GM18861 (cell line): Measurements from ENCODE around the gene NINJ2.
"Not testable (repeated sequence)": the region's sequence is repeated elsewhere in the genome, so short reads cannot be mapped to it uniquely, and the experiment has no call there.

Experiments
- ATAC-seq: cut with Tn5 transposase; IDR thresholded peaks from one replicate; pipeline ENCODE4 v1.9.1; 2021; ENCODE audit not compliant: unreplicated experiment

Gene NINJ2

DNA sequence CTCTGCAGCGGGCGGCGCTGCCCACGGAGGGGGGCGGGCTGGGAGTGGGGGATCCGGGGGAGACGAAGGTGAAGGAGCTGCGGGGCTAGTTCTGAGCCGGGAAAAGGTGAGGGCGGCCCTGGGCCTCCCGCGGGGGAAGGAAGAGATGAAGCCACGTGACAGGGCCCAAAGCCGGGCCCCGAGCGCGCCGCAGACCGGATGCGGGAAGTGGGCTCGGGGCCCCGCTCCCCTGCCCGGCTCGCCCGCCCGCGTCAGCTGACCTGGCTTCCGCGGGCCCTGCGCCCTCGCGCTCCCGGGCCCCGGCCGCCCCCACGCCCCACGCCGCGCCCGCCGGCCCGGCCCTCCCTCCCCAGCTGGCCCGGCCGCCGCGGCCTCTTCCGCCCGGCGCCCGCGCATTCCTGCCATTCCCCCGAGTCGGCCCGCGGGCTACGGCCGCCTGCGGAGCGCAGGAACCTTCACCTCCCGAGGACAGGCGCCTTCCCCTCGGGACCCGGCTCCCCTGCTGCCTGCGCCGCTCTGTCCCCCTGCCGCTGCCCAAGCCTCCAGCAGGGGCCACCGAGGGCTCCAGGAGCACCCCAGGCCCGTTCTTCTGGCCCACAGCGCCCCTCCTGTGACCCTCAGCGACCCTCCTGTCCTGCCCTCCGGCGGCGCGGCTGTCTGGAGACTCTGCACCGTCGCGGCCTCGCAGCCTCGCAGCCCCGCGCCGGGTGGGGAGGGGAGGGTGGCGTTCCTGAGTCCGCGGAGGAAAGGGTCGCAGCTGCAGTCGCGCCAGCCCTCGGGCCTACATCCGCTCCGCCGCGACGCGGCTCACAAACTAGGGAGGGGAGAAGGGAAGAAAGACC is 20.4 kb downstream of the NINJ2 start:
- ATAC-seq = peak; percentile 55

DNA sequence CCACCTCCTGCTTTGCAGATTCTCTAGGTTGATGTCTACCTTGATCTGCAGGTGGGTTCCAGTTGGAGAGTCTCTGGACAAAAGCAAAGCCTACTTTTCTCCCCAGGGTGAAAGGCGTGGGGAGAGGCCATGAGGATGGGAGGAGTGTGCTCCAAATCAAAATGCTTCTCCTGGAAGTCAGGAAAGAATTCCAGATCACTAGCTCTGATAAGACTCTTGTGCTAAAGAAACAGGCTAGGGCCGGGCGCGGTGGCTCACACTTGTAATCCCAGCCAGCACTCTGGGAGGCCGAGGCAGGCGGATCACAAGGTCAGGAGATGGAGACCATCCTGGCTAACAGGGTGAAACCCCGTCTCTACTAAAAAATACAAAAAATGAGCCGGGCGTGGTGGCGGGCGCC is 21.9 kb downstream of the NINJ2 start:
- ATAC-seq = not testable (repeated sequence)

DNA sequence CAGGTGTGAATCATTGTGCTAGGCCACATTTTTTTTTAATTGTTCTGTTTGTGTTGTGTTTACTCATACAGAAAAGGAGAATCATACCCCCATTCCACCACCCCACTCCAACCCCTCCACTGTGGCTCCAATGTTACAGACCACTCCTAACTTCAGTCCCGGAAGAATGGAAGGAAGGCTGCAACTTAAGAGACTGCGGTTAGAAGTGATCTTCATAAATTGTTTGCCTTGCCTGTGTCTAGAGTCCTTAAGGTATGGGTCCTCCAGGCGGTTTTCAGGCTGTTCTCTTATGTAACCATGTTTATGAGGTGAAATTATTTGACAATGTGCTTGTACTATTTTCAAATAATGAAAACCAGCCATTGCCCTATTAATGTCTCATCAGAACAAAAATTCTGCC is 22.5 kb downstream of the NINJ2 start:
- ATAC-seq = no peak

DNA sequence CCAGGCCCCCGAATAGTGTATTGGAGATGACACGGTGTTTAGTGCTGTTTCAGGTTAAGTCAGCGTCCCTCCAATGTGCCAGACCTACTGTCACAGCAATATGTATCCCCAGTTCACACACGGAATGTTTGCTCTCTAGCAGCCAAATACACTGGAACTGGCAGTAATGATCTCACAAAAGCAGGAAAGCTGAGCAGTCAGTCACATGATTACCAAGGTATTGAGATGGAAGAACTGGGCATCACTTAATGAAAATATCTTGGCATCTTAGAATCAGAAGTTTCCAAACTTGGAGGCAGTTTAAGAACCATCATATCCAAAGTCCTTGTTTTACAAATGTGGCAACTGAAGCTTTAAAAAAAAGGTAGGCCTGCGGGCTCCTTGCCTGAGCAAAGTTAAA is 23.3 kb downstream of the NINJ2 start:
- ATAC-seq = no peak

DNA sequence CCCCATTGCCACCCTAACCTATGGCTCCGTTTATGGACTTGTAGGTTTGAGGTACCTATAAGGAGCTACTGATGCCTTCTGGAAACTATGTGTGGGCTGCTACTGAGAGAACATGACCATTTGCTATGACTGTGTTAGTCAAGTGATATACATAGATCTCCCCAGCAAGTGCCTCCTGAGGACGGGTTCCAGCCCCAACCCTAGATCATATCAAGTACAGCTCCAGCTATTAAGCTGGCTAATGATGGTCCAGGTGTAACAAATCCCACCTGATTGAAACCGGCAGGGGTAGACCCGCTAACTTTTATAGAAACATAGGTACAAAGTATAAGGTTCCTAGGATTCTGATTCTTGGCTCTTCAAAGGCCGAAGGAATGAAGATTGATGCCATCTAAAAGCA is 23.7 kb downstream of the NINJ2 start:
- ATAC-seq = no peak

DNA sequence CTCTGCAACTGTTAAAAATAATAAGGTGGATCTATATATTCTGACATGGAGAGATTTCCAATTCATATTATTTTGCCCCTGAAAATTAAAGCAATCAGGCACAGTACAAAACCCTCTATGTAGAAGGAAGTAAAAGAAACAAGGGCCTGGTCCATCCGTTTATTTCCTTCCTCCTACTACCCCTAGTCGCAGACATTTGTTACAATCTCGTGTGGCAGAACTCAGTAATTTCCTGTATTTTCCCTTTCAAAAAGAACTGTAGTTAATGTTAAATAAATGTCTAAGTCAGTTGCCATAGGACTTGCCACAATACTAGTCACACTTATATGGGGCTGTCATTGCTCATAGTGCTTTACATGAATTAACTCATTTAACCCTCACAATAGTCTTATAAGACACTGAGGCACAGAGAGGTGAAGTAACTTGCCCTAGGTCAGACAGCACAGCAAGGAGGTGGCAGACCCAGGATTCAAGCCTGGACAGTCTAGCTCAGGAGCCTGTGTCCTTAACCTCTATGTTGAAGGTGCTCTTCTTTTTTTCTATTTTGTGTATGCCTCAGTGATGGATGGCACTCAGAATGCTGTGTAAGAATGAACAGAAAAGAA is 24.2 kb downstream of the NINJ2 start:
- ATAC-seq = no peak

DNA sequence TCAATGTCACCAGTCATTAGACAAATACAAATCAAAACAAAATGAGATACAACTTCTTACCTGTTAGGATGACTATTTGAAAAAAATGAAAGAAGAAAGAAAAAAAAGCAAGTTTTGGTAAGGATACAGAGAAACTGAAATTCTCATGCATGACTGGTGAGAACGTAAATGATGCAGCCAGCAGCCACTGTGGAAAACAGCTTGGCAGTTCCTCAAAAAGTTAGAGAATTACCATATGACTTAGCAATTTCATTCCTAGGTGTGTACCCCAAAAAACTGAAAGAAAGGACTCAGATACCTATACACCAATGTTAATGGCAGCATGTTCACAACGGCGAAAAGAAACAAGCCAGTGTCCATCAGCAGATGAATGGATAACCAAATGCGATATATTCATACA is 26.6 kb downstream of the NINJ2 start:
- no peak for ATAC-seq

DNA sequence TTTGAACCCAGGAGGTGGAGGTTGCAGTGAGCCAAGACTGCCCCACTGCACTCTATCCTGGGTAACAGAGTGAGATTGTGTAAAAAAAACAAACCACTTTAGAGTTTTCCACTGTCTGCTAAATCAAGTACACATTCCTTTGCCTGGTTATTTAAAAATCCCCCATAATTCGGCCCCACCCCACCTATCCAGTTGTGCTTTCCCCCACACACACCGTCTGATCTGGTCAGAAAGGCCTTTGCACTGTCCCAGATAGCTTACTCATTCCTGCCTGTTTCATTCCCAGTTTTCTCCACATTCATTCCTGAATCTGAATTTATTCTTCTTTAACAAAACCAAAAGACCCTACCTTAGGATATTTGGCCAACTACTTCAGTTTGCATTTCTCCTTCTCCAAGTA is 29.5 kb downstream of the NINJ2 start:
- no peak for ATAC-seq

DNA sequence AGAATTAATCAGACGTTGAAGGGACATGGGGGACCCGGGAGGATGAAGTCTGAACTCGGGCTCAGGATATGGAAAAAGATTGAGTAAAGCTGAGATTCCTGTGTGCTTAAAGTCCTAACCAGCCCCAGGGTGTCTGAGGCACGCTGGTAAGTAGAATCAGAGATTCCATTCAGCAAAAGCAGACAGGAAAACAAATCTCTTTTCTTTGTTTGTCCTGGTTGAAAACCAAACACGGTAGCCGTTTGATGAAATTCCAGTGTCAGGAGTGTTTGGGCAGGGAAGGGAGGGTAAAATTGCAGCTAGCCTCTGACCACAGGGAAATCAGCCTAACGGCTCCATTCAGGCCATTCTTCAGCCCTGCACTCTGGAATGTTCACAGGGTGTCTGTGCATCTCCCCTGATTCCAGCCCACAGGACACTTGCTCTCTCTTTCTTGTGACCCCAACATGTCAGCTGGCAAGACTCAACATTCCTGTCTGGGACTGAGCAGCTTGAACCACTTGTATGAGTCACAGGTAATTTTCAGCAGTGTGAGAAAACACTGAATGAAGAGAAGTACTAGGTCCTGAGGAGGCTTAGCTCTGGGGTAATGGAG is 31.0 kb downstream of the NINJ2 start:
- ATAC-seq = no peak

DNA sequence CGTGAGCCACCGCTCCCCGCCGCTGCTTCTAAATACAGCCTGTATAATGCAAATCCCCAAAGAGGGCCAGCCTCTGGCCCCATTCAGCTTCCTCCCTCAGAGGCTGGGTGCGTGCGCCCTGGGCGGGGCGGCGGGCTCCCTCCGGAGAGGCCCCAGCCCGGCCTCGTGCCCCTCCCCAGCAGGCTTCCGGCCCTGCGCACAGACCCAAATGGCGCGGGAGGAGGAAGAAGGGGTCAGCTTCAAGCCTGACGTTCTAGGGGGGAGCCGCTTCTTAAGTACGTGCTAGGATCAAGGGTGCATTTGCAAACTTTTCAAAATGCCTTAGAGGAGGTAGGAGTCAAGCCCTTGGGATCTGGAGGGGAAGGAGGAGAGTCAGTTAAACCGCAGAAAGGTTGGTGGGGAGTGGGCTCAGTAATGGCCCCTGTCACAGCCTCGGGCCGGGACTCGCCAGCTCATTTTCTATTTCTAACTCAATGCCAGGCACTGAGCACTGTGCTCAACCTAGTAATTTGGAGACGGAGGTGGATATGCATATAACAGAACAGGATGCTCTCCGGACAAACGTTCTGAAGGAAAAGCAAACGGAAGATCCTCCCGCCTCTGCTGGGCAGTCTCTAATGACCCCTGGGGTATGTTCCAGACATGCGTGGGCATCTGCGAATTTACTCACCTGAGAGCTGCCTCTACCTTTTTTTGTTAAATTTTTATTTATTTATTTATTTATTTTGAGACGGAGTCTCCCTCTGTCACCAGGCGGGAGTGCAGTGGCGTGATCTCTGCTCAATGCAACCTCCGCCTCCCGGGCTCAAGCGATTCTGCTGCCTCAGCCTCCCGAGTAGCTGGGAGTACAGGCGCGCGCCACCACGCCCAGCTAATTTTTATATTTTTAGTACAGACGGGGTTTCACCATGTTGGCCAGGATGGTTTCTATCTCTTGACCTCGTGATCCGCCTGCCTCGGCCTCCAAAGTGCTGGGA is 32.3 kb downstream of the NINJ2 start:
- ATAC-seq = peak; percentile 57

DNA sequence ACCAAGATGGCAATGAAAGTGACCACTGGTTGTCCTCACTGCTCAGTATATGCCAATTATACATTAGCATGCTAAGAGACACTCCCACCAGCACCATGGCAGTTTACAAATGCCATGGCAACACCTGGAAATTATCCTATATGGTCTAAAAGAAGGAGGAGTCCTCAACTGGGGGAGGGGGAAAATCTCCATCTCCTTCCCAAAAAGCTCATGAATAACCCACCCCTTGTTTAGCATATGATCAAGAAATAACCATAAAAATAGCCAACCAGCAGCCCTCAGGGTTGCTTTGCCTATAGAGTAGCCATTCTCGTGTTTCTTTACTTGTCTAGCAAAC is 34.5 kb downstream of the NINJ2 start:
- not testable (repeated sequence) for ATAC-seq

DNA sequence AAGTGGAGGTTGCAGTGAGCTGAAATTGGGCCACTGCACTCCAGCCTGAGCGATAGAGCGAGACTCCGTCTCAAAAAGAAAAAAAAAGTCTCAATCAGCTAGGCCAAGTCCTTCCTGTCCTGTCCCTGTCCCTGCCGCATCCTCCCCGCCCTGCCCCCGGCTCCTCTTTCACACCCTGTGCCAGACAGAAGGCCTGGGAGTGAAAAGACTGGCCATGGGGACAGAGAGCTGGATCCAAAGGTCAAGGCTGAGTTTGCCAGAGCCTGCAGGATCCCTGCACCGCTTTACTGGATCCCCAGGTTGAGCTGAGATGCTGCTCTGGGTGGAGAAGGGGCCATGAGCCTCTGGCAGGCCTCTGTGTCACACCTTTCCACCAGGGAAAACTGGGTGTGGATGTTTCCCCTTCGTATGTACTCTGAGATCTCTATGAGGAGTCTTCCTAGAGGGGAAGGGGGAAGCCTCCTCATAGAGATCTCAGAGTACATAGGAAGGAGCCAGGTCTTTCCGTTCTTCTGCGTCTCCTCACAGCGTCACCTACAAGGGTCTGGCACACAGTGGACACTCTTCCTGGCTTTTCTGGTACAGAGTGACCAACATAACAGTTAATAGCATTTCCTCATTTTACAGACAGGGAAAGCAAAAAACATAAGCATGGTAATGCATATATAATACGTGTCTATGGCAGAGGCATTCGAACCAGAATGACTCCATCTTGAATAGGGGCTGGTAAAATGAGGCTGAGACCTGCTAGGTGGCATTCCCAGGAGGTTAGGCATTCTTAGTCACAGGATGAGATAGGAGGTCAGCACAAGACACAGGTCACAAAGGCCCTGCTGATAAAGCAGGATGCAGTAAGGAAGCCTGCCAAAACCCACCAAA is 35.1 kb downstream of the NINJ2 start:
- ATAC-seq = no peak

DNA sequence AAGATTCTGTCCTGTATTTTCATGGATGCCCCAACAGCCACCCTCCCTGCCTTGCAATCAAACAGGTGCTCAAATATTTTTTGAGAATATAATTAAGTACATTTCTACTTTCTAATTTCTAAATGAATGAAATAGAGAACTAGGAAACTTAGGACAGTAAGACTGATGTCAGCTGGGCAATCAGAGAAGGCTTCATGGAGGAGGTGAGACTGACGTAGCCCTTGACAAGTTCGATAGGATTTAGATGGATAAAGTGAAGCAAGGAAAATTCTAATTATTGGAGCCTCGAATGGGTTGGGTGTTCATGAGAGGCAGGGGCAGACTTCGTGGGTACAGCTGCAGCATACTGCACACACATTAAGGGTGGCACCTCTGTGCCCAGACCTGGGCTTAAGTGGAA is 36.0 kb downstream of the NINJ2 start:
- no peak for ATAC-seq

DNA sequence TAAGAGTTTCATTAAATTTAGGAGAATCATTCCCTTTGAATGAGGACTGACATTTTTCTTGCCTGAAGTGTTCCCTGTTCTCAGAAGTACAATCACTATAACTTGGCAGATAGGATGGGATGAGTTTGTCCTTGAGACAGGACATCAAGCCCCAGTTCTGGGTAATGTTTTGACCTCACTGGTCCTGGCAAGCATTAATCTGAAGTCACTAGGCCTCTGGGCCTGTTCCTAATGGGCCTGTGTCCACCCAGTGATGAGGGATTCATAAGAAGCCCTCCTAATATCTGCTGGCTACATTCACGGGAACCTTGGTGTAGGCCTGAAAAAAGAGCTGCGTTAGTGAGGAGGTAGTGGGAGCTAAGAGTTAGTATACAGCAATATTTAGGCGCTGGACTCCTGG is 37.2 kb downstream of the NINJ2 start:
- no peak for ATAC-seq

DNA sequence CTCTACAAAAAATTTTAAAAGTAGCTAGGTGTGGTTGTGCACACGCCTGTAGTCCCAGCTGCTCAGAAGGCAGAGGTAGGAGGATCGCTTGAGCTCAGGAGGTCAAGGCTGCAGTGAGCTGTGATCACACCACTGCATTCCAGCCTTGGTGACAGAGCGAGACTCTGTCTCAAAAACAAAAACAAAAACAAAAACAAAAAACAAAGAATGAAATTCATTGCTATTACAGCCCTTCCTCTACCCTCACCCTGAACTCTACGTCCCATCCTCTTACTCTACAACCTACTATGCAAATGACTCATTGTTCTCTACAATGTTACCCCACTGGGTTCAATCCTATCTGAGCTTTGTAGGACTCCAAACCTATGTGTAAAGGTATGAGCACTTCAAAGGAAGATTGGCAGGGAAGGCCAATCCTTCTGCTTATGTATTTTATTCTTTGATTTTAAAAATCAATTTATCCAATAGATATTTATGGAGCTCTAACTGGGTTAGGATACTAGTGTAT is 39.3 kb downstream of the NINJ2 start:
- ATAC-seq = no peak

DNA sequence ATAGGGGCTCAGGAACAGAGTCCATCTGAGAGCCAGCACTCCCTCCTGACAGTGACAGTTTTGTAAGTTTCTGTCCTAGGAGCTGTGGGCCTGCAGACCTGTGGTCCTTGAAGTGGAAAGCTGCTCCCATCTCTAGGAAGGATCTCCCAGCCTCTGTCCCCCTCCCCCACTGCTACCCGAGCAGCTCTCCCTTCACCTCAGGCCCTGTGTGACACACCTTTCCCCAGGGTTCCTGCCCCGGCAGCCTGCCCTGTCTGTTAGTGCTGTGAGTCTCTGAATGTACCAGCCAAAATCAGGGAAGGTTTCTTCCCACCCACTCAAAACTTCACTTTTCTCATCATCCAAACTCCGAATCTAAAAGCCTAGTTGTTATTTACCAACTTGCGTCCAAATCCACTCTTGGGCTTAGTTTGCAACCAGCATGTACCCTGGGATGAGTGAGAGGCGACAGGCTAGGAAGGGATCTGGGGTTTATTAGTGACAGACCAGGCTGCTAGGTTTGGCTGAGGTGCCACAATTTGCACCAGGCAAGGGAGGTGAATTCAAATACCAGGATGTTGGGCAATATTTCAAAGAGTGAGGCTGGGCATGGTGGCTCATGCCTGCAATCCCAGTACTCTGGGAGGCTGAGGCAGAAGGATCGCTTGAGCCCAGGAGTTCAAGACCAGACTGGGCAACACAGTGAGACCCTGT is 39.9 kb downstream of the NINJ2 start:
- no peak for ATAC-seq

DNA sequence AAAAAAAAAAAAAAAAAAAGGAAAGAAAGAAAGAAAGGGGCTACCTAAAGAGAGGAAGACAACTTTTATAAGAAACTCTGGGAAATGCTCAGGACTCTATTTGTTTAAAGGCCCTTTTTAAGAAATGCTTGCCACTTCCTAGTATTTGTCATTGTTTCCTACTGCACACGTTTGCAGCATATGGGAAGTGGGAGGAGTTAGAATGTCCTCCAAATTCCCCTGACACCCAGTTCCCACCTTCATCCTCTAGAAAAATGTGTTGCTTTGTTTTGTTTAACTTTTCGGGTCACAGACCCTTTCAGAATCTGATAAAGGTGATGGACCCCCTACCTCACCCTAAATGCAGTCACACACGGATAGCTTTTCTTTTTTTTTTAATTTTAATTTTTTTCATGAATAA is 40.8 kb downstream of the NINJ2 start:
- no peak for ATAC-seq

DNA sequence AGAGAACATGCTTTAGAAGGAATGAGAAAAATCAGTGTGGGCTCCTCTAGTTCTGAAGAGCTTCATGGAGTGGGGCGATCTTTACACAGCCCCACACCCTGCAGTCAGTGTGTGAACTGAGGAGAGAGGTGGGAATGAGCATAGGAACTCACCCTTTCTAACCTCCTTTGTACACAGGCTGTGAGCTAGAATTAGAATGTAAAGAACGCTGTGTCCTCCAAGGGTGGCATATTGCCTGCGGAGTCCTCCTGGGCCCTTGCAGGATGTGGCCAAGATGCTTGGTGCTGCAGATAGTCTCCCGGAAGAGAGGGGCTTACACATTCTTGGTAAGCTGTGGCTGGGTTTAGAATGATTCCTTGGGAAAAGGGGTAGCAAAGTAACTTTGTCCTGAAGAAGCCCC is 43.9 kb downstream of the NINJ2 start:
- ATAC-seq = no peak

DNA sequence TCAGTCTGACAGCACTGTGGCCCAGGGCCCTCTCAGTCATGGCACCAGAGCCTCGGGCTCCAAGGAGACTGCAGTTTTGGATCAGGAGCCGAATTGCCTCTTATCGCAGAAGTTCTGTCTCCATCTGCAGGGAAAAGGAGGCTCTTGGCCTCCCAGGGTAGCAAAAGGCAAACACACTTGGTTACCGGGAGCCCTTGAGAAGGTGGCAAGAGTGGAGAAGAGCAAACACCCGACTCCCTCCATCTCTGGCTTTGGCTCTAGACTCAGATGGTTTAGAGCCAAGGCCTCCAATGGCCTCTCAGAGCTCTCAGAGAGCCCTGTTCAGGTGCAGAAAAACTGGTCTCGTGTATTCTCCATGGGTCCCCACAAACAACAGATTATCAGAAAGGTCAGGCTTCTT is 44.6 kb downstream of the NINJ2 start:
- ATAC-seq = no peak
